Neural cell (in vitro differentiated cells): Measurements from ENCODE around the gene SPATA4.

ENCODE experiments used
- POLR2AphosphoS5 ChIP-seq: IDR thresholded peaks from 2 replicates; pipeline ENCODE4 v1.6.1; 2012
- RAD21 ChIP-seq: fragments of 450-650 bp; conservative IDR thresholded peaks from 2 replicates; pipeline ENCODE4 v1.6.1; 2014; ENCODE audit warnings: antibody characterized with exemption, mild to moderate bottlenecking, moderate library complexity

GRCh38 chr4:176222149-176222548, 26.8 kb upstream of the SPATA4 start:
- TF ChIP-seq RAD21 (no peak), POLR2AphosphoS5 (no peak)
